ENCODE measurements around the gene NTRK3.
"Not testable (repeated sequence)": the region's sequence is repeated elsewhere in the genome, so short reads cannot be mapped to it uniquely, and the experiment has no call there.

The NTRK3 gene

DNA sequence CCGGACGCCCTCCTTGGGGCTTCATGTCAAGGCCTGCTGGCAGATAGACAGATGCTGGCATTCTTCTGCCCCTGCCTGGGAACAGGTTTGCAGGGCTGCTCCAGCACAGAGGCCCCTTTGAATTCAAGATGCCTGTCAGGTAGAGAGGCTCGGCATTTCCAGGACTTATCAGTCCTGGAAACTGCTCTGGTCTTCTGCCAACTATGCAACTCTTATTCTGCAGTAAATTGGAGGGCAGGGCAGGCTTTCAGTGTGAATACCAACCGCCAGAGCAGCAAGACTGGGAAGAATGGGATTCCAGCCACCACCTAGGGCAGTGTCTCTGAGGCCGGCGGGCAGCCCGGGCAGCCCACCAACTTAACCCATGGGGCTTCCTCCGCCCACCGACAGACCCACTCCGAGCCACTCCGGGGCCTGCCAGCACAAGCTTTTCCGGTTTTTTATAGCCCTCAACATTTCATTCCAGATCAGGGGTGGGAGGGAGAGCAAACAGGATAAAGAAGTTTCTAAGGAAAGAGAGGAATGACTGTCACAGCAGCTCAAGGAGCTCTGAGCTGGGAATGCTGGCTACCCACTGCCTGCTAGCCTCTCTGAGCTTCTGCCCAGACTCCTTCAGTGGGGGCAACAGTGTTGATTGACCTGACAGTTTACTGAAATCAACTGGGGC is 140.9 kb downstream of the NTRK3 start:
- no peak for DNase-seq

GRCh38 chr15:88113613-88114308 is 142.8 kb downstream of the NTRK3 start:
- DNase-seq = no peak

DNA sequence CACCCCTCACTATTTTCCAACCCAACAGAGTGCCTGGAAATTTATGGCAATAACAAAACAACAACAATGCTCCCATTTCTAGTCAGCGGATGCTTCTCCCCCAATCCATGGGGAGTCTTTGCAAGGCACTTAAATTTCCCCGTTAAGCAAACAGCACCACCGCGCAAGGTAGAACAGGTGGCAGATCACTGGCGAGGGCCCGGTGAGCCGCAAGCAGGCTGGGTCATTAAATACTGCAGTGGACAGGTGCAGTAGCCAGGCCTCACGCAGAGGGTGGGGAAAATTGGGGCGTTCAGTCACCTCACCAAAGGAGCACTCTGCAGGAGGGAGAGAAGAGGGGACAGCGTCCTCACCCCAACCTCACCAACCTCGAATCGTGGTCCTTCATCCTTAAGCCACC is 147.5 kb downstream of the NTRK3 start:
- DNase-seq = peak; percentile 63

GRCh38 chr15:88108477-88108876 is 148.1 kb downstream of the NTRK3 start:
- no peak for DNase-seq

DNA sequence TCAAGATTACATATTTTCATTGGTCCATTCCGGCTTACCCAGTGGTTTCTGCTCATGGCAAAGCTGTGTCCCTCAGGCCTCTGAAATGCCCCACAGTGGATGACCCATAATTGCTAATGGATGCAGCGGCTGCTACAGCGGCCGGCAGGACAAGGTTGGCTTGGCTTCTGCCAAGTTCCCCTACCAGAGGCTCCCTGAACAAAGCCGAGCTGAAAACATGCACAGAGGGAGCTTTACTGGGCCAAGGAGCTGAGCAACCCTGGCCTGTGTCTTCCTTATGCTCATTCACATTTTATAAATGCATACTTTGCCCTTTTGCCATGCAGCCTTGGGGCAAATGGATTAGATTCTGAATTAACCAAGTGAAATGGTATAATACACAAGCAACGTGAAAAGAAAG is 150.5 kb downstream of the NTRK3 start:
- DNase-seq = no peak

DNA sequence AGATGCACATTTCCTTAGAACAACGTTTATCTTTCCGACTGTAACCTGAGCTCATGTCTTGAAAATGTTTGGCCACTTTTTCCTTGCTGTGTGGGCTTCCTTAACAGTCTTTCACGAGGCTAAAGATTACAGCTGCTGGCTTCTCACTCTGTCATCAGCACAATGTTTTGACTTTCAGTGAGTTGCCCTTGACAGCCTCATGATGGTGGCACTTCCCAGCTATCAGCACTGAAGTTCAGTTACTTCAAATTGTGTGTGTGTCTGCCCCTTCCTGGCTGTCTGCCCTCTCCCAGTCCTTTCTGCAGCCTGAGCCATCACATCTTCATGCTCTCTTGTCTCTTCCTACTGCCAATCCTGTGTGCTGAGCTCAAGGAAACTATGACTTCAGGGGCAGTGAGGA is 152.2 kb downstream of the NTRK3 start:
- DNase-seq = no peak

GRCh38 chr15:88100181-88100580 is 156.4 kb downstream of the NTRK3 start:
- DNase-seq = no peak

DNA sequence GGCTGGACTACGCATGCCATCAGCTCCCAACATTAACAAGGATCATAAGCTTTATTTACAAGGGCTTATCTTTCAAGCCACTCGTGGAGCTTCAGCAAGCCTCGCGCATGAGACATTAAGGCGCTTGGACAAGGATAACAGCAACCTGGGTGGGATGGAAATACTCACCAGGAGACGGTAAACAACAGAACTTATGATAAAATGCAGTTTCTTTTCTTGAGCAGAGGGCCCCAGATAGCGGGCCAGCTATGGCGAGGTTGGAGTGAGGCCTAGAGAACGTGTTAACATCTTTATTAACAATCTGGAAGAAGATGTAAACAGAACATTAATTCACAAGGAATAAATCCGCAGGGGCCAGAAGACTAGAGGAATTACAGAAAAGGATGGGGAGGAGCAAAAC is 158.2 kb downstream of the NTRK3 start:
- no peak for DNase-seq

- no peak for DNase-seq
Measured at GRCh38 chr15:88091444-88092016, 165.0 kb downstream of the NTRK3 start.

- no peak for DNase-seq
Measured at GRCh38 chr15:88090481-88091011, 166.0 kb downstream of the NTRK3 start.

- no peak for DNase-seq
Measured at GRCh38 chr15:88089731-88090130, 166.8 kb downstream of the NTRK3 start.

DNA sequence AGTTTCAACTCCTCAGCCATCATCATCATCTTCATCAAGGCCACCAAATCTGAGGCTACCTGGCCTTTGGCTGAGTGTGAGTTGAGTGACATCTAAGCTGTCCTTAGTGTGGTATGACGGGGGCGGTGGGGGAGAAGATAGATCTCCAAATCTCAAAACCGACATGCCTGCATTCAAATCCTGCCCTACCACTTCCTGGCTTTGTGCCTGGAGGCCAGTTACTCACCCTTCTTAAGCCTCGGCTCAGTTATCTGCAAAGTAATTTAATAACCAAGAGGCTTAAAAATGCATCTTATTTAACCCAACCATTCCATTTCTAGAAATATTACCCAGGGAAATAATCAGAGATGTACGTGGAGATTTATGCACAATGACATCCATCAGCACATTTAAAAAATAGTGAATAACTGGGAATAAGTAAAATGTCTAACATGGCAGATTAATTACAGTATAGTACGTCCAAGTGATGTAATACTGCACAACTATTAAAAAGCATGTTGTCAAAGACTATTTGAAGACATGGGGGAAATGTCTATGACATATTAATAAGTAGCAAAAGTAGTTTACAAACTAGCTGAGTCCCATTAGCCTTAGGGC is 167.4 kb downstream of the NTRK3 start:
- no peak for DNase-seq

DNA sequence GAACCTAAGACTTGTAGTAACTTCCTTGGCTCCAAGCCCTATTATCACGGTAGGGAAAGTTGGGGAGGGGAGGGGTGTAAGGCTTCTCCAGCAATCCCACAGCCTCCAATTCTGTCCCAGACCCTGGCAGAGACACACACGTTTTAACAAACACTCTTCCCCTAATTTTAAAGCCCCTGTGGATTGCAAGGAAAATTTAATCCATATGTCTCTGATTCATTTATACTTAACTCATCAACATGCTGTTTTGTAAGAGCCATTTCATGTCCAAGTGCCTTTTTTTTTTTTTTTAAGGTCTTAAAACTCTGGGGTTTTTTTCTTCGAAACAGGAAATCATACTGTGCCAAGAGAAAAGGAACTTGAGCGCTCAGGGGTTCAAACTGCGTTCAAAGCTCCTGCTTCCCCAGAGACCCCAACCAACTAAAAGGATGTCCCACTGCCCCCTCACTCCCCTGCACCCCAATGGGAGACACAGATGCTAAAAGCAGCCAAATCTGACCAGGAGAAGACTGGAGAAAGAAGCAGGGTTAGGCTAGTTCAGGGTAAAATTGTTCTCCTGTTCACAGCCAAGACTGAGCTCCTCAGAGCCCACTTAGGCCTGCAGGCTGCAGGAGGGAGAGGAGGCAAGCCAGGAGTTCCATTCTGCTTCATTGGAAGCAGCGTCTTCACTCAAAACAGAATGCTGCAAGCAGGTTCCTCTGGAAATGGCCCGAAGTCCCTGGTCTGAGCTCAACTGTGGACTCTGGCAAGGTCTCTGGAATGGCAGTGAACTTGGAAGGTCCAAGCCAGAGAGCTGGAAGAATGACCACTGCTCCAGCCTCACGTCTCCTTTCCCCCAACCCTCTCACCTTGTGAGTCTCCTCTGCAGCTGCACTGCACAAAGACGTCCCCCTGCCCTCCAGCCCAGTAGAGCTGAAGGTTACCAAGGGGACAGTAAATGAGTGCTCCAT is 172.5 kb downstream of the NTRK3 start:
- no peak for DNase-seq

GRCh38 chr15:88080616-88081015 is 175.9 kb downstream of the NTRK3 start:
- no peak for DNase-seq

DNA sequence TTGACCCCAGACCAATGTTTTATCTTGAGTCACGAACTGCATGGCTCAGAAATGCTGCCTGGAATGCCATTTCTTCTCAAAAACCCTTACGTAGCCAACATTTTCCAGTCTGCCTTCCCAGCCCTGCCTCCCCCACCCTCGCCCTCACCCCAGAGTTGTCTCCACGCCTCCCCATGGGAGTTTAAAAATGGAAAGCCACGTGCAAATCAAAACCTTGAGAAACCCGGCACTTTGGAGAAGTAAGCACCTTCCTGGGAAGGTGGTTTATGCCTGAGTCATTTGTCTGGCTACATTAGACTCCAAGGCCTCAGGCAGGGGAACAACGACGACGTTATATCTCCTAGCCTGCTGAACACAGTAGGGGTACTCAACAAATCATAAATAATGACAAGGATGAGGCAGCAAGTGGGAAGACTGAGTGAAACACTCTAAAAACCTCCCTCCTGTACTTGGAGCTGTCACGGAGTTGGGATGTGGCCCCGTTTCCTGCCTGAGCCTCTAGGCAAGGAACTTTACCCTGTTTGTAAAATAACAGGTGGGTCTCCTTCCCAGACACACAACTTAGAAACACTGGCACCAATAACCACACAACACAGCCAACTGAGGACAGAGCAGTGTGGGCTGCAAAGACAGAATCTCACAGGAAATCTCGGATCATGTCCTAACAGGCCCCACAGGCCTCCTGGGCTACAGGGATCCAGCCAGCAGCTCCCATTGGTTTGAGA is 179.1 kb downstream of the NTRK3 start:
- DNase-seq = no peak

DNA sequence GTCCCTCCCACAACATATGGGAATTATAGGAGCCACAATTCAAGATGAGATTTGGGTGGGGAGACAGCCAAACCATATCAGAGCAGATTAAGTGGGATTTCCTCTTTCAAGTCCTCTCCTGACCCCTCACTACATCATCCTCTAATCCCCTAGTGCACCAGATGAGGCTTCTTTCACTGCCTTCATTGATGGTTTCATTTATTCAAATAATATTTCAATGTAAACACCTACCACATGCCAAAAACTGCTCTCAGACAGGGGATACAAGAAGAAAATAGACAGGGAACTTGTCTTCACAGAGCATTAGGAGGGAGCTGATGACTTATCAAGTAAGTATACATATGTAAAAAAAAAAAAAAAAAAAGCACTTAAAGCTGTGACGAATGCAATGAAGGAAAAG is 180.2 kb downstream of the NTRK3 start:
- no peak for DNase-seq

- DNase-seq = no peak
Measured at GRCh38 chr15:88075102-88075501, 181.4 kb downstream of the NTRK3 start.

DNA sequence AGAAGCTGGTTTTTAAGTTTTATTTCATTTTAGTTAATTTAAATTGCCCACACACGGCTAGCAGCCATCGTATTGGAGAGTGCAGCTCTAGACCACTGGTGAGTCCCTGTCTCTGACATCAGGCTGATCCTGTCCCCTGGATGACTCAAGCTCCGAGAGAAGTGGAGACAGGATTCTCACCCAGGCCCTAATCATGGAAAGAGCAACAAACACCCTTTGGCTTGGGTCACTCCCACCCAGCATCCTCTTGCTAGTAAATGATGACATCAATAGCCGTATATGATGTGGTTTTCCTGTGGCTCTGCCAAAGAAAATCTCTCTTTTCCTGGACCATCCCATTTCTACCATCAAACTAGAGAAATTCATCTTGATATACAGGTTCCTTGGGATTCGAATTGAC is 182.2 kb downstream of the NTRK3 start:
- DNase-seq = no peak

DNA sequence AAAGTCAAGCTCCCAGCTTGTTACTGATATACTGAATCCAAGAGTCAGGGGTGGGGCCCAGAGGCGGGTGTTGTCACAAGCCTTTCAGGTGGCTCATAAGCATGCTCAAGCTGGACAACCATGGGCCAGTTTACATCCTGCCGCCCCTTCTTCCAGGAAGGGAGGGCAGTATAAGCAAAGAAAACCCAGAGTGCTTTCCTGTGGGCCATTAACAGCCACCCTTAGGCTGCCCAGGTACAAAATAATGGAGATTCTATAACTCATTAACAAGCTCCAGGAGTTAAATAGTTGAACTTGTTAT is 183.2 kb downstream of the NTRK3 start:
- DNase-seq = no peak

DNA sequence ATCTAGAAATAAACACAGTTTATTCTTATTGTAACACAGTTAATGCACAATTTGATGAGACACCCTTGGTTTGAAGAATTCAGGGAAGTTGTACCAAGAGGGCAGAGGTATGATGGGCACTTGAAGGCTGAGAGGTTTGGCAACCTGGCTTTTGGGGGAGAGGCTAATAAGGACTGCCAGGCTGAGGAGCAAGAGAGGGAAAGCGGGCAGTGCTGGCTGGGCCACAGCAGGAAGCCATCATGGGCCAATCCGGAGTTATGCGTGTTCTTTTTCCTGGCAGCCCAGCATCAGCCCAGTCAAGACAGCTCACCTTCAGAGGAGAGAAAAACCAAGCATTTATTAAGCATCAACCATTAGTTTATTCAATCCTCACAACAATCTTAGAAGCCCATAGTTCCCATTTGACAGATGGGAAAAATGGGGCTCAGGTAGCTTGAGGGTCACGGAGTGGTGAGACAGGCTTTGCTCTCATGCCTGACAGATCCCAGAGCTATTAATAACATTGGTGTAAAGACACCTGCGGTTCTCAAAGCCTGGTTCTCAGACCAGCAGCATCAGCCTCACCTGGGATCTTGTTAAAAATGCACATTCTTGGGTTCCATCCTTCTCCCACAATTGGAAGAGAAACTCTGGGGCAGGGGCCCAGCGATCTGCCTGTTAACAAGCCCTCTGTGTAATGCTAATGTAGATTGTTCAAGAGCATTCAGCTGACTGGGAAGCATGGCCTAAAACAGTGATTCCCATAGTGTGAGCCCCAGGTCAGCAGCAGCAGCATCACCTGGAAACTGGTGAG is 183.7 kb downstream of the NTRK3 start:
- DNase-seq = no peak

GRCh38 chr15:88072133-88072532 is 184.4 kb downstream of the NTRK3 start:
- DNase-seq = not testable (repeated sequence)

Measured in NCI-H345 (cell line).